Epithelial cell of prostate (primary cell): Measurements from ENCODE around the gene OGFR.

Experiments used
- DNase-seq: peaks from one replicate; pipeline ENCODE4 v3.0.0-alpha.2; 2011; ENCODE audit warnings: low read depth, low spot score
- H3K27ac ChIP-seq: fragments of 450-650 bp; 2 replicates; pipeline ENCODE4 v1.5.1; 2017; ENCODE audit warnings: mild to moderate bottlenecking

OGFR gene

DNA sequence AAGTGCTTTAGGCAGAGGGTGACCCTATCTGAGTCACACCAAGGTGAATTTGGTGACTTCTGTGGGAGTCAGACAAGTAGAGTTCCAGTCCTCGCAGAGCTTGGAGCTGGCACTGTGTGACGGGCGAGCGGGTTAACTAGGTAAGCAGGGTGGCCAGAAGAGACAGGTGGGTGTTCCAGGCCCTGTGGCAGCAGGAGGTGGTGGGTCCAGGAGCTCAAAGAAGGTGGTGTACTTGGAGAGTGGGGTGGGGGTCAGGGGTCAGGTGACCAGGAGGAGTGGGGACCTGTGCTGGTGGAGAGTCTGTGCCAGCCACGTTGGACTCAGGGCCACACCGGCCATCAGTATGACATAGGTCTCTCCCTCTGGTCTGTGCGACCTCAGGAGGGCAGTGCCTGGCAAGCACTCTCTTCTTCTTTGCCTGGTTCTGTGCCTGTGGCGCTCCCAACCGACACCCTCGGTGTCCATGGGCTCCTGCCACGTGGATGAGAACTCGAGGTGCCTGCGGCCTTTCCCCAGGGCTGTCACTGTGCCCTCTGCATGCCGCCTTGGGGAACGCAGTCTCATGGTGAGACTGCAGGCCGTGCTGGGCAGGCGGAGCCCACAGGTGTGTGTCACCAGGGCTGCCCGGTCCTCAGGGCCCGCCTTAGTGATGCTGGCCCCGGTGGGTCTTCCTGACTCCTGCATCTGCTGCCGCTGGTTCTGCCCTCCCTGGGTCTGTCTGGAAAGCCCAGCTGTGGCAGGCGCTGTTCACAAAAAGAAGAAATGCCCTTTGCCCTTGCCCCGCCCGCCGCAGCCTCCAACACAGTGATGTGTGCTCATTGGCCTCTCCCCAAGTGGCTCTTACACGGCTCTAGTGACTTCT lies 6.7 kb upstream of the OGFR start:
- no peak overlapping the region for H3K27ac ChIP-seq

DNA sequence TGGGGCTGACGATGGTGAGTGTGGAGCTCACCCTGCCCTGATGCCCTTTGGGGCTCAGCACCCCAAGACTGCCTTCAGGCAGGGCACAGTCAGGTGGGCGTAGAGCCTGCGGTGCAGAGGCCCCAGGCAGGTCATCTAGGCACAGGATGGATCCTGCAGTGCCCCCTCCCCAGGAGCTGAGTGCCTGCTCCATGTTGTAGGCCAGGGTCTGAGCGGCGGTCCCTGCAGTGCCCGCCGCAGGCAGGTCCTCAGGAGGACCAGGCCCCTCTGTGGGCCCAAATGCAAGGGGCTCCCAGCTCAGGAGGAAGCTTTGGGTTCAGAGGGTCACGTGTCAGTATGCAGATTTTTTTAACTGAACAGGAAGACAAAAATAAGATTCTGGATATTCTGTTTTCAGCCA lies 5.6 kb upstream of the OGFR start:
- no peak for DNase-seq
- no peak overlapping the region for H3K27ac ChIP-seq

More for the DNA sequence above, 6.7 kb upstream of the OGFR start:
- no peak for DNase-seq

DNA sequence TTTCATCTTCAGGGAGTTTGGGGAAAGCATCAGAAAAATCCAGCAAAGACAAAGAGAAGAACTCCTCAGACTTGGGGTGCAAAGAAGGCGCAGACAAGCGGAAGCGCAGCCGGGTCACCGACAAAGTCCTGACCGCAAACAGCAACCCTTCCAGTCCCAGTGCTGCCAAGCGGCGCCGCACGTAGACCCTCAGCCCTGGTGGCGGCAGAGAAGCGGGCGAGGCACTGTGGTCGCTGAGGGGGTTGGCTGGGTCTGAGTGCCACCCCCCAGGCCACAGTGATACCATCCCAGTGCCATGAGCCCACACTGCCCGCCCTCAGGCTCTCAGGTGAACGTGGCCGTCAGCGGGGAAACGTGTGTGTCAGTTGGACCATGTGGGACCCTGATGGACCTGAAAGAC lies 5.2 kb upstream of the OGFR start:
- DNase-seq = no peak
- H3K27ac ChIP-seq = no peak overlapping the region

DNA sequence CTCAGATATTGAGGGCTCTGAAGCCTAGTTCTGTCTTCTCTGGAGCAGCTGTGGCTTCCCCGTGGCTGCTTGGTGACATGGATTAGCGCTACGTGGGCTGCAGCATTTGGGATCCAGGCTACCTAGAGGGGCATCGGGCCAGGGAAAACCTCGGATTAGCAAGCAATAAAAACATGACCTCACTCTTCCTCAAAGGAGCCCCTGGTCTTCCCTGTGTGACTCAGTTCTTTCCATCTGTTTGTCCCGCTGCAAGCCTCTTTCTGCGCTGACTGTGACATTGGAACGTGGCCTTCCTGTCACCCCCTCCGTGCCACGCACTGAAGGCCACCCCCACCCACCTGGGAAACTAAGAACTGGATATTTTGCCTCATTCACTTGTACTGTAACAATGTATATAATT lies 4.8 kb upstream of the OGFR start:
- DNase-seq = no peak

DNA sequence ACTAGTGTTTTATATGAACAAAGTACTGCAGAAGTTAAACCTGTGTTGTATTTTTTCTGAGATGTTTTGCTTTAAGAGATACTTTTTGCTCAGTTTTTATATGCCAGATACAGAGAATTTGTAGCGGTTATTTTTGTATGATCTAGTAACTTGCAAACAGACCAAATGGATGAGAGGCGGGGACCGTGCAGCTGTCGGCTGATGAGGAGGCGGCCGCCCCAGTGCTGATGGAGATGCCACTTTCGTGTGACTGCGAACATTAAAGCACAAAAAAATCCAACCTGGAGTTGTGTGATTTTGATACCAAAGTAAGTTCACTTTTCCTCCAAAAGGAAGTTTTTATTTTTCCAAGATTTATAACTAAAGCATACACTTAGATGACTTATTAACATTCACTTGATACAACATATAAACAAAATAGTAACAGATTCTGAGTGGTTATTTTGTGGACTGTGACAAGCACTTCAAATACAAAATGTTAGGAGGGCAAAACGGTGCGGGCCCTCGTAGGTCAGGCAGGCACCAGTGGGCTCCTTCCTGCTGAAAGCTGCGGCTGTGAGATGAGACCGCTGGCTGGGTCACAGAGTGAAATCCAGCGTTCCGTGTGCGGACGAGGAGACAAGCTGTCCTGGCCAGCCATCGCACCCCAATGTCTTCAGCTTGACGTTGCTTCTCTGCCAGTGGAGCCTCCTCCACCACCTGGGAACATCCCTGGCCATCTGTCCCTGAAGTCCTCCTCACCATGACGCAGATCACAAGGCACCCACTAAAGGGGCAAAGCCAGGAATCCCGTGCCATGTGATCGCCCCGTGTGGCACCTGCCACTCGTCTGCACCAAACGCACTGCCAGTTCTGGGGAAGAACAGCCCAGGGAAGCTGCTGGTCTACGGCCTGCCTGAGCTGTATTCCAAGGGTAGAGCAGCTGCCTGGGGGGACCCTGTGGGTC lies 4.0 kb upstream of the OGFR start:
- DNase-seq = no peak

More for the DNA sequence above, 4.8 kb upstream of the OGFR start:
- no peak overlapping the region for H3K27ac ChIP-seq

DNA sequence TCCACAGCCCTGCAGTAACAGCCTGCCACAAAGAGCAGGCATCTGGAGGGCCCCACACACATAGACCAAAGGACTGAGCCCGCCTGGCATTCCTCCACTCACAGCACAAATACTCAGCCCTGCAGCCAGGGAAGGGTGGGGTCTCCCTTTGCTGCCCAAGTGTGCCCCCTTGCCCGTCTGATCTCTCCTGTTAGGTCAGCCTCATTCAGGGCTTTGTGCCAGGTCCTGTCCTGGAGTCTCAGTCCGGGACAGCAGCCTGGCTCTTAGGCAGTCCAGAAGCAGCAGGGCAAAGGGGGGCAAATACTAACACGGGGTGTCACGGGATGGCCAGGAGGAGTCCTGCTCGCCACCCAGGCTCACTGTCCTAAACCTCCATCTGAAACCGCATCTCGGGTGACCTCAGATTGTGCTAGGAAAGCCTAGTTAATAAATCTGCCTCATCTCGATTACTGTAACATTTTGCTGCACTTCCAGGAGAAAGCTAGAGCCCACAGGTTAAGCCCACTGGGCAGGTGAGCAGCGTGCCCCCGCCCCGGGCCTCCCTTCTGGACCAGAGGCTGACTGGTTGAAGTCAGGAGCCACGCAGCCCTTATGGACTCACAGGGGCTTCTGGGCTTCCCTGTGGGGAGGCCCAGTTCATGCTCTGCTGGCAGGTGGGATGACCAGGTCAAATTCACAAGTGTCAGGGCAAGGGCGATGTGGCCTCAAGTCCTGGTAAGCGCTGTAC lies 3.2 kb upstream of the OGFR start:
- no peak for DNase-seq
- H3K27ac ChIP-seq = no peak overlapping the region

More for the DNA sequence above, 4.0 kb upstream of the OGFR start:
- H3K27ac ChIP-seq = no peak overlapping the region

DNA sequence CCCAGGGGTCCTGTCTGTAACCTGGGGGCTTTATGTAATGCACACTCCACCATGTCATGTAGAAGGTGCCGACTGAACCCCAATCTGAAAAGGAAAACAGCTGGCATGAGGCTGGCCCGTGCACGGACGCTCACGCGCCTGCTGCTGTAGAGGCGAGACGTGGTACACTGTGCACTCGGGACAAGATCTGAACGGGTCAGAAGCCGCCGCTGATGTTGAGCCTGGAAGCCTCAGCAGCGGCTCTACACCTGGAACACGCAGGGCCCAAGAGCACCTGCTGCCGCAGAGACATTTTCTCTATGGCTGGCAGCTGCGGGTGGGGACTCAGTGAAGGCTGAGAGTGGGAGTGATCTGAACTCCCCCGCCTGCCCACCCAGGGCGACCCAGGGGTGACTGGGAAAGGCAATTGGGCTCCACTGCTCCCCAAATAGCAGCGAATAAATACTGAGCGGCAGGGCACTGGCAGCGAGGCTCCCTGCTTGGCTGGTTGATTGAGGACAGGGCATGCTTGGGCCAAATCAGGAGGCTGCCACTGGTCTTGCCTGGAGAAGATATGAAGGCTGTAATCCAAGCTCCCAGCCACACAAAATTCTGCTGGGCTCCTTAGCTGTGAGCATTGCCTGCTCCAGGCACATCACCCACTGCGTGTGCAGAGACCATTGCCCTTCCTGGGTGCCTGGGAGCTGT lies 2.5 kb upstream of the OGFR start:
- H3K27ac ChIP-seq = no peak overlapping the region
- DNase-seq = no peak

DNA sequence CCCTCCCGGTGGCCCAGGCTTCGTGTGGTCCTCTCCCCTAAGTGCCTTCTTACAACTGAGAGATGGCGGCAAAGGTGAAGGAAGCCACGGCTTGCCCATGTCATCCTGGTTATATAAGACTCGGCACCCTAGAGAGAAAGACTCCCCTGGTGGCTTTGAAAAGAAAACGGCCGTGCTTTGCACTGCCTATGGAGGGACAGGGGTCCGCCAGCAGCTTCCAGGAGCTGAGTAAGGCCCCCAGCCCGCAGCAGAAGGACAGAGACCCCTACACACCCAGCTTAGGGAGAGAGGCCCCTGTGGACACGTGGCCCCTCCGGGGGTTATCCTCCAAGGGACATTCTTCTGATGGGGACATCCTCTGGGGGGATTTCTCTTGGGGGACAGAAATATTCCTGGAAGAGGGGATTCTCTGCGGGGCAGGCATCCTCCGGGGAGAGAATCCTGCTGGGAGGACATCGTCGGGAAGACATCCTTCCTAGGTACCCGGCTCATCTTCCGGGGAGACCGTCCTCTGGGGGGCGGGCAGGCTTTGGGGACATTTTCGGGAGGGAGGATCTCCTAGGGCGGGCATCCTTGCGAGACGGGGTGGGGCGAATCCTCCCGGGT lies 511 bp upstream of the OGFR start:
- no peak for DNase-seq
- no peak overlapping the region for H3K27ac ChIP-seq

DNA sequence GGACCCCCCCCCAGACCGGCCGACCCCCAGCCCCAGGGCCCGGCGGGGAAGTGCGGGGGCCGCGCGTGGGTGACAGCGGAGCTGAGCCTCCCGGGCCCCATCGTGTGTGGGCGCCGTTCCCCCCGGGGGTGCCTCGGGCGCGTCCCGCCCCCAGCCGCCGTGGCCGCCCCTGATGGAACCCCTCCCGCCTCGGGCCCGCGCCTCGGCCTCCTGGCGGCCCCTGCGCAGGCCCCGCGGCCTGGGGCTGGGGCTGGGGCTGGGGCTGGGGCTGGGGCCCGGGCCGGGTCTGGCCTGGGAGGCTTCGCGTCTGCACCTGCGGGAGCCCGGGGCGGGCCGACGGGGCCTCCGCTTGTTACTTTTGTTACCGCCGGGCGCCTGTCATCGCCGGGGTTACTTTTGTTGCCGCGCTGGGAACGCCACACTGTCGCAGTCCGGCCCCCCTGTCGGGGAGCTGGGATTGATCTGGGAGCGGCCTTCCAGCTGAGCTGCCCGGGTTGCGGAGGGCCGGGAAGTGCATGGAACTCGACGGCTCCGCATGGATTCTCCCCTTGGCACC lies 598 bp downstream of the OGFR start:
- peak overlapping the region; percentile 23 for H3K27ac ChIP-seq
- DNase-seq = no peak

DNA sequence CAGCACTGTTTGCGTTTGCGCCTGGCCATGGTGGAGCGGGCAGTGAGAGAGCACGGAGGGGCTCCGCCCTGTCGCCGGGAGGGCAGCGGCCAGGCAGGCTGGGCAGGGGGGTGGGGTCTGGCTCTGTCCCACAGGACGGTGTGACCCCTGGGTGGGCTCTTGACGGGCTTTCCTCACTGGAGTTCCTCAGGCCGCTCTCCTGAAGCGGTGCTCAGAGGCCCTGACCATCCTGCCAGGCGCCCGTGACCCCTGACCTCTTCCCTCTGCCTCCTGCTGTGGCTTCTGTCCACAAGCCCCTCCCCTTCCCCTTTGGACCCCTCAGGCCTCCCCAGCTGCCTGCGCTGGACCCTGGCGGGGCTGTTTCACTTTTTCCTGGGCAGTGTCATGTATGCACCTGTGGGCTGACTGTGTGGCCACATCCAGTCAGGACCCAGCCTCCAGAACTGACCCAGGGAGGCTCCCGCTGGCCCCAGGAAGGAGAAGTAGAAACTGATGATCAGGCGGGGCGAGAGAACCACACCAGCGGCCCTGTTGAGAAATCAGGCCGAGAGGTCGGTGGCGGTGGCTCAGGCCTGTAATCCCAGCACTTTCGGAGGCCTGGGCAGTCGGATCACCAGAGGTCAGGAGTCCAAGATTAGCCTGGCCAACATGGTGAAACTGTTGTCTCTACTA lies 1.2 kb downstream of the OGFR start:
- DNase-seq = no peak
- no peak overlapping the region for H3K27ac ChIP-seq

DNA sequence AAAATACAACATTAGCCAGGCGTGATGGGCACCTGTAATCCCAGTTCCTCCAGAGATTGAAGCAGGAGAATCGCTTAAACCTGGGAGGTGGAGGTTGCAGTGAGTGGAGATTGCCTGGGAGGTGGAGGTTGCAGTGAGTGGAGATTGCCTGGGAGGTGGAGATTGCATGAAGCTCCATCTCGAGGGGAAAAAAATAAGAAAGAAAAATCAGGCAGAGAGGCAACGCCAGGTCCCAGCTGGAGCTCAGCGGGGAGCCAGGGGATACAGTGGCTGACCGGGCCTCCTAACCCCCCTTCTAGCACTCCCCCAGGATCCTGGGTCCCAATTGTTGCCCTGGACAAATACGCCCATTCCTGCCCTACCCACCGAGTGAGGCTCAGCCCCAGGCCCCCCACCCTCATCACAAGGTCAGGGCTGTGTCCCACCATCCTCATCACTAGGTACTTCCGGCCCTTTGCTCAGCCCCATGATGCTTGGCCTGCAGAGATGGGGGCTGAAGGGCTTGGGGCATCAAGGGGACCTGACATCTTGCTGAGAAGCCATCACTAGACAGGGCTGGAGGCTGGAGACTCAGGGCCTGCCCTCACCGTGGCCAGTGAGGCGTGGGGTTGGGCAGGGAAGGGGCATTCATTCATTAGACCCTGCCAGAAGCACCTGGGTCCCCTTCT lies 1.9 kb downstream of the OGFR start:
- no peak overlapping the region for H3K27ac ChIP-seq
- no peak for DNase-seq

DNA sequence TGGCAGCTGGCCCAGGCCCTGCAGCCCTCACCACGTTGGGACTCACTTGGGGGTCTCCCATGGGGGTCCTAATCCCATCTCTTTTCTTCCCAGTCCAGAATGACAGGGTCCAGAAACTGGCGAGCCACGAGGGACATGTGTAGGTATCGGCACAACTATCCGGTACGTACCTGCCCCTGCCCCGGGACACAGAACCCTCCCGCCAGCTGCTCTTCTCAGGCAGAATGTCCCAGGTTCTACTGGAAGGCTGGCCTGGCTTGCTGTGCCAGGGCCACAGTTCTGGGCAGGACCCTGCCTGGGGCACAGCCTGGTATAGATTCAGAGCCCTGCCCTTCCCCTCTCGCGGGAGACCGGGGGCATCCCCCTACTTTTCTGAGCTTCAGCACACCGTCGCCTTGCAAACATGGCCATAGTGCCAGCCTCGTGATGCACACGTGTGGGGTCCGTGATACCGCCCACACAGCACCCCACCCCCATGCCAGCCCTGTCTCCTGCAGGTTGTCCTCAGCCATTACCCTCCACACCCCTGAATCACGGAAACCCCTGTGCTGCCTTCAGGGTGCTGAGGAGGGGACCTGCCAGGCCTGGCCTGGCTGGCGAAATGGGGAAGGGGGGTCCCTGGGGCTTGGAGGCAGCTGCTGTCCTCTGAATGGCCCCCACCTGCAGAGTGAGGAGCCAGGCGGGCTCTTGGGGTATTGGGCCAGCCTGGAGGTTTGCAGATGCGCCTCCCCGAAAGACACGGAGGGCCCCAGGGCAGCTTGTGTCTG lies 3.0 kb downstream of the OGFR start:
- no peak for DNase-seq
- no peak overlapping the region for H3K27ac ChIP-seq

DNA sequence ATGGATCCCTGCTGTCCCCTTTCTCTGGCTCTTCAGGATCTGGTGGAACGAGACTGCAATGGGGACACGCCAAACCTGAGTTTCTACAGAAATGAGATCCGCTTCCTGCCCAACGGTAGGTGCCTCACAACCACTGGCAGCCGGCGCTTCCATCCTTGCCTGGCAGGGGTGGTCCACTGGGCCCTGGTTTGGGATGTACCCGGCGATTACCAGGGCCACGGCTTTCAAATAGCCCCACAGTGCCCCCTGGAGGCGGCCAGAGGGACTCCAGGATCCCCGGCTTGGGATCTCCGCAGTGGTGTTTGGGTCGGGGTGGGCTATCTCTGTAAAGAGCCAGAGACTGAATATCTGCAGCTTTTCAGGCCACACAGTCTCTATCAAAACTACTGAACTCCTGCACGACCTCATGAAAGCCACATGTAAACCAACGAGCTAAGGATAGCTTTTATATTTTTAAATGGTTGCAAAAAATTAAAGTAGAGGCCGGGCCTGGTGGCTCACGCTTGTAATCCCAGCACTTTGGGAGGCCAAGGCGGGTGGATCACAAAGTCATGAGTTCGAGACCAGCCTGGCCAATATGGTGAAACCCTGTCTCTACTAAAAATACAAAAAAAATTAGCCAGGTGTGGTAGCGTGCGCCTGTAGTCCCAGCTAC lies 3.7 kb downstream of the OGFR start:
- H3K27ac ChIP-seq = no peak overlapping the region
- DNase-seq = no peak

DNA sequence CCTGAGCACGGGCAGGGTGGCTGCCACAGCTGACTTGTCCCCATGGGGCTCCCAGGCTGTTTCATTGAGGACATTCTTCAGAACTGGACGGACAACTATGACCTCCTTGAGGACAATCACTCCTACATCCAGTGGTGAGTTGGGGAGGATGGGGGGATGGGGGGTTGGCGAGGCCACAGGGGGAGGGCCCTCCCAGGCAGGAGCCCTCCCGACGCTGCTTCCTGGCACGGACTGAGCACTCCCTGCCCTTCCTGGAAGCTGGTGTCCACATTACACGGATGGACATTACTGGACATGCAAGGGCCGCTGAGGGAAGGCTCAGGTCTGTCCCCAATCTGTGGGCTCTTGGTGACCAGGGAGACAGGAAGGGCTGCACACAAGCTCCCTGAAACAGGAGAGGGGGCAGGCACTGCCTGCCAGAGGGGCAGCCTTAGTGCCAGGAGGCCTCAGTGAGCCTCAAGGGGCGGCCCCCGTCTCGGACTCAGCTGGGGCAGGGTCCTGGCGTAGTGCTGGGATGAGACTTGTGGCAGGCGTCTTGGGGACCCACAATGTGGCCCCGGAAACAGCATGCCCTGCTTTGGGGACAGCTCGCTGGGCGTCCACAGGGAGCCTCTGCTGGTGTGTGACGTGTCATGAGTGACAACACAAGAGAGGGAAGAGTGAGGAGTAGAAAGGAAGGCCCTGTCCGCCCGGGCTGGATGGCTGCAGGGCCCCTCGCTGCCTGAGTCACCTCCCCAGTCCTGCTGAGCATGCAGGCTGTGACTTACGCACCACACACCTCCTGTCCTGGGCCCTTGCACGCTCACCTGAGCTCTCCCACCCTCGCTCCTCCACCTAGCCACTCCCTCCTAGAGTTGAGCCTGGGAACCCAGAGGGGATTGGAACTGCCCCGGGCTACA lies 5.1 kb downstream of the OGFR start:
- no peak for DNase-seq
- no peak overlapping the region for H3K27ac ChIP-seq

DNA sequence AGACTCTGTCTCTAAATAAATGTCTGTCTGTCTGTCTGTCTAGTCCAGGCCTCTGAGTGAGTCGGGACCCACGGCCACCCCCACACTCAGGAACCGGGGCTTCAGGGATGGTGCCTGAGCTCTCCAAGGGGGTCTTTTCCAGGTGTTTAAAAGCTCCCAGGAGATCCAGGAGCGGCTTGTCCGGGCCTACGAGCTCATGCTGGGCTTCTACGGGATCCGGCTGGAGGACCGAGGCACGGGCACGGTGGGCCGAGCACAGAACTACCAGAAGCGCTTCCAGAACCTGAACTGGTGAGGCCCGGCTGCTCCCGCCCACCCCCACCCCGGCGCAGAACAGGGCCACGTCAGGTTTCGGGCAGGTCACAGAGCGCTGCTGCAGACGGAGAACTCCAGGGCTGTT lies 6.7 kb downstream of the OGFR start:
- H3K27ac ChIP-seq = no peak overlapping the region
- DNase-seq = no peak

DNA sequence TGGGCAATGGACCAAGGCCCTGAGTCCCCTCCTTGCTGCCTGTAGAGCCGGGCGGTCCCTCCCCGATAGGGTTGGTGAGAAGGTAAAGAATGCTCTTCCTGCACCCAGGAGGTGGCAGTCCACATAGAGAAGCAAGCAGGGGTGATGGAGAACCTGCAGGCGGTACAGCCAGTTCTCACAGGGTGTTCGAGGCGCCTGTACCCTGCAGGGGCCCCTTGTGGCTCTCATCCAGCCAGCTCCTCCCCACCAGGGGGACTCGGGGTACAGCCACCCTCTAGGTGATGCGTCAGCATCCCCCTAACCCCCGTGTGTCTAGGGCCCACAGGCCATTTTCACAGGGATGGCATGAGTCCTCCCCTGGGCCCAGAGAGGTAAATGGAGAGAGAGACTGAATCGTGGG lies 7.1 kb downstream of the OGFR start:
- DNase-seq = no peak
- no peak overlapping the region for H3K27ac ChIP-seq
